IPS-20b (cell line): Measurements from ENCODE around the gene NRXN2.

Source experiments
- H3K27ac ChIP-seq: one replicate; pipeline ENCODE4 v1.5.1; 2013; ENCODE audit warnings: low read length
- H3K27me3 ChIP-seq: 2 replicates; pipeline ENCODE4 v1.6.1; 2013; ENCODE audit warnings: mild to moderate bottlenecking, low read length, inconsistent platforms; ENCODE audit not compliant: insufficient read depth
- H3K36me3 ChIP-seq: 2 replicates; pipeline ENCODE4 v1.6.1; 2013; ENCODE audit warnings: low read depth, mild to moderate bottlenecking, inconsistent platforms, low read length, moderate library complexity; ENCODE audit not compliant: insufficient read depth
- H3K4me1 ChIP-seq: 2 replicates; pipeline ENCODE4 v1.6.1; 2013; ENCODE audit warnings: mild to moderate bottlenecking, control low read depth, inconsistent platforms, low read length, moderate library complexity; ENCODE audit not compliant: insufficient read depth
- H3K4me3 ChIP-seq: 2 replicates; pipeline ENCODE4 v1.5.1; 2013; ENCODE audit warnings: mild to moderate bottlenecking, low read length, inconsistent platforms
- H3K9ac ChIP-seq: 2 replicates; pipeline ENCODE4 v1.6.1; 2013; ENCODE audit warnings: low read depth, mild to moderate bottlenecking, inconsistent platforms, low read length, moderate library complexity
- H3K9me3 ChIP-seq: 2 replicates; pipeline ENCODE4 v1.6.1; 2013; ENCODE audit warnings: mild to moderate bottlenecking, low read depth, low read length, inconsistent platforms; ENCODE audit not compliant: insufficient read depth

NRXN2 gene

GRCh38 chr11:64715756-64716472 lies 7.1 kb downstream of the NRXN2 start:
- H3K36me3 ChIP-seq = no peaks in the 10 kb centered on the region
- H3K27ac ChIP-seq = no peak overlapping the region
- peaks cover 1% of the 10 kb centered on the region; the same call in 1 of the 2 replicates for H3K4me1 ChIP-seq
- H3K9ac ChIP-seq = no peak overlapping the region
- no peak overlapping the region for H3K4me3 ChIP-seq
- H3K27me3 ChIP-seq = peaks cover 85% of the 10 kb centered on the region
- H3K9me3 ChIP-seq = no peaks in the 10 kb centered on the region

- H3K36me3 ChIP-seq = no peaks in the 10 kb centered on the region
- no peak overlapping the region for H3K27ac ChIP-seq
- H3K9me3 ChIP-seq = no peaks in the 10 kb centered on the region
- peaks cover 9% of the 10 kb centered on the region; the same call in 1 of the 2 replicates for H3K4me1 ChIP-seq
- no peak overlapping the region for H3K9ac ChIP-seq
- H3K4me3 ChIP-seq = no peak overlapping the region
- H3K27me3 ChIP-seq = peaks cover 85% of the 10 kb centered on the region
These were observed 7.9 kb downstream of the NRXN2 start for GRCh38 chr11:64715110-64715509.

- Histone ChIP-seq H3K4me3 (no peak overlapping the region), H3K4me1 (peaks cover 10% of the 10 kb centered on the region; the same call in 1 of the 2 replicates), H3K9ac (no peak overlapping the region), H3K27ac (no peak overlapping the region), H3K9me3 (no peaks in the 10 kb centered on the region), H3K27me3 (peaks cover 83% of the 10 kb centered on the region), H3K36me3 (no peaks in the 10 kb centered on the region)
These were observed 8.3 kb downstream of the NRXN2 start for GRCh38 chr11:64714666-64715065.

- no peaks in the 10 kb centered on the region for H3K9me3 ChIP-seq
- no peaks in the 10 kb centered on the region for H3K36me3 ChIP-seq
- no peak overlapping the region for H3K27ac ChIP-seq
- H3K9ac ChIP-seq = no peak overlapping the region
- peaks cover 87% of the 10 kb centered on the region for H3K27me3 ChIP-seq
- H3K4me1 ChIP-seq = peaks cover 10% of the 10 kb centered on the region; the same call in 1 of the 2 replicates
- peak overlapping the region; percentile 31; the same call in 1 of the 2 replicates for H3K4me3 ChIP-seq
These were observed 9.1 kb downstream of the NRXN2 start for GRCh38 chr11:64713781-64714363.

GRCh38 chr11:64713016-64713707 lies 9.8 kb downstream of the NRXN2 start:
- Histone ChIP-seq H3K9ac (no peak overlapping the region), H3K27me3 (peaks cover 87% of the 10 kb centered on the region)

GRCh38 chr11:64712430-64713015 lies 10.5 kb downstream of the NRXN2 start:
- Histone ChIP-seq H3K36me3 (no peaks in the 10 kb centered on the region), H3K4me3 (peak overlapping the region; percentile 49; the same call in 1 of the 2 replicates), H3K27ac (no peak overlapping the region), H3K4me1 (peaks cover 13% of the 10 kb centered on the region; the same call in 1 of the 2 replicates), H3K9me3 (no peaks in the 10 kb centered on the region), H3K9ac (no peak overlapping the region), H3K27me3 (peaks cover 82% of the 10 kb centered on the region)

More at GRCh38 chr11:64713016-64713707, 9.8 kb downstream of the NRXN2 start:
- Histone ChIP-seq H3K9me3 (no peaks in the 10 kb centered on the region), H3K36me3 (no peaks in the 10 kb centered on the region), H3K27ac (no peak overlapping the region), H3K4me1 (peaks cover 13% of the 10 kb centered on the region; the same call in 1 of the 2 replicates), H3K4me3 (peak overlapping the region; percentile 49; the same call in 1 of the 2 replicates)

- H3K27ac ChIP-seq = no peak overlapping the region
- H3K9ac ChIP-seq = no peak overlapping the region
- peak overlapping the region; percentile 59; the same call in 1 of the 2 replicates for H3K4me3 ChIP-seq
- no peaks in the 10 kb centered on the region for H3K36me3 ChIP-seq
- H3K9me3 ChIP-seq = no peaks in the 10 kb centered on the region
- H3K4me1 ChIP-seq = peaks cover 13% of the 10 kb centered on the region; the same call in 1 of the 2 replicates
- peaks cover 76% of the 10 kb centered on the region for H3K27me3 ChIP-seq
These were observed 11.0 kb downstream of the NRXN2 start for GRCh38 chr11:64711956-64712362.

GRCh38 chr11:64711138-64711955 lies 11.7 kb downstream of the NRXN2 start:
- H3K9me3 ChIP-seq = no peaks in the 10 kb centered on the region
- H3K27me3 ChIP-seq = peaks cover 70% of the 10 kb centered on the region
- H3K4me1 ChIP-seq = peaks cover 13% of the 10 kb centered on the region; the same call in 1 of the 2 replicates
- H3K27ac ChIP-seq = no peak overlapping the region
- H3K9ac ChIP-seq = no peak overlapping the region; the same call in 1 of the 2 replicates
- peak overlapping the region; percentile 59; the same call in 1 of the 2 replicates for H3K4me3 ChIP-seq
- no peaks in the 10 kb centered on the region for H3K36me3 ChIP-seq

GRCh38 chr11:64710418-64711137 lies 12.4 kb downstream of the NRXN2 start:
- Histone ChIP-seq H3K4me1 (peaks cover 13% of the 10 kb centered on the region; the same call in 1 of the 2 replicates), H3K4me3 (peak overlapping the region; percentile 59; the same call in 1 of the 2 replicates), H3K9ac (peak overlapping the region; percentile 10; the same call in 1 of the 2 replicates), H3K9me3 (no peaks in the 10 kb centered on the region), H3K27me3 (peaks cover 64% of the 10 kb centered on the region), H3K36me3 (no peaks in the 10 kb centered on the region), H3K27ac (no peak overlapping the region)

- H3K27me3 ChIP-seq = peaks cover 35% of the 10 kb centered on the region
- H3K4me3 ChIP-seq = no peak overlapping the region
- peaks cover 7% of the 10 kb centered on the region; the same call in 1 of the 2 replicates for H3K4me1 ChIP-seq
- no peaks in the 10 kb centered on the region for H3K36me3 ChIP-seq
- H3K27ac ChIP-seq = no peak overlapping the region
- H3K9me3 ChIP-seq = no peaks in the 10 kb centered on the region
- no peak overlapping the region for H3K9ac ChIP-seq
These were observed 17.5 kb downstream of the NRXN2 start for GRCh38 chr11:64705501-64705900.
